ENCODE data around the gene SLC25A45. TPM values are rescaled to one million over a fixed set of nuclear protein-coding genes. Genes with fewer than 3 reads are reported as not detected.
A peak's percentile ranks its signal among the peaks of the same experiment; 100 is the strongest.

The SLC25A45 gene
- total RNA-seq, 2 donors from 2014 or later, result 16.4 to 18.8 TPM

GRCh38 chr11:65396769-65397745 lies 14.6 kb upstream of the SLC25A45 start:
- no peak for ATAC-seq (replicated peaks in 1 of 2)
- H3K27ac Mint-ChIP-seq, result no peak overlapping the region
- H3K4me3 Mint-ChIP-seq, result no peak overlapping the region
- H3K27me3 Mint-ChIP-seq (ENCODE audit: low read depth), result no peaks in the 10 kb centered on the region
- no peaks in the 10 kb centered on the region for H3K9me3 Mint-ChIP-seq
- H3K4me1 Mint-ChIP-seq (ENCODE audit: low read depth), result peaks cover under 1% of the 10 kb centered on the region
- DNase-seq, result no peak
- H3K36me3 Mint-ChIP-seq (ENCODE audit: insufficient read depth in 2 of 2), result peaks cover 3 to 4% of the 10 kb centered on the region in 2 donors

GRCh38 chr11:65395961-65396530 lies 13.6 kb upstream of the SLC25A45 start:
- no peak overlapping the region for H3K27ac Mint-ChIP-seq
- H3K4me1 Mint-ChIP-seq (ENCODE audit: low read depth), result no peaks in the 10 kb centered on the region
- no peak for DNase-seq
- no peaks in the 10 kb centered on the region for H3K9me3 Mint-ChIP-seq
- H3K36me3 Mint-ChIP-seq (ENCODE audit: insufficient read depth in 2 of 2), result peaks cover 3 to 4% of the 10 kb centered on the region in 2 donors
- H3K4me3 Mint-ChIP-seq, result no peak overlapping the region
- no peaks in the 10 kb centered on the region for H3K27me3 Mint-ChIP-seq (ENCODE audit: low read depth)
- ATAC-seq (replicated peaks in 1 of 2), result no peak

- Mint-ChIP-seq H3K27me3 (ENCODE audit: low read depth) (no peaks in the 10 kb centered on the region), H3K36me3 (ENCODE audit: insufficient read depth in 2 of 2) (peaks cover 3% of the 10 kb centered on the region in 2 donors), H3K9me3 (no peaks in the 10 kb centered on the region), H3K4me1 (ENCODE audit: low read depth) (peaks cover 10% of the 10 kb centered on the region), H3K4me3 (no peak overlapping the region), H3K27ac (no peak overlapping the region)
- DNase-seq, result no peak
- ATAC-seq (replicated peaks in 1 of 2), result no peak
These were observed 11.7 kb upstream of the SLC25A45 start for GRCh38 chr11:65394125-65394536.

- no peaks in the 10 kb centered on the region for H3K27me3 Mint-ChIP-seq (ENCODE audit: low read depth)
- no peaks in the 10 kb centered on the region for H3K9me3 Mint-ChIP-seq
- no peak for DNase-seq
- no peak overlapping the region for H3K4me3 Mint-ChIP-seq
- H3K36me3 Mint-ChIP-seq (ENCODE audit: insufficient read depth in 2 of 2), result peaks cover 3 to 4% of the 10 kb centered on the region in 2 donors
- no peak for ATAC-seq (replicated peaks in 1 of 2)
- H3K27ac Mint-ChIP-seq, result no peak overlapping the region
- peaks cover 15% of the 10 kb centered on the region for H3K4me1 Mint-ChIP-seq (ENCODE audit: low read depth)
These were observed 11.2 kb upstream of the SLC25A45 start for GRCh38 chr11:65393513-65394079.

- Mint-ChIP-seq H3K36me3 (ENCODE audit: insufficient read depth in 2 of 2) (peaks cover 3 to 4% of the 10 kb centered on the region in 2 donors), H3K27ac (no peak overlapping the region), H3K9me3 (no peaks in the 10 kb centered on the region), H3K4me1 (ENCODE audit: low read depth) (peaks cover 22% of the 10 kb centered on the region), H3K4me3 (no peak overlapping the region), H3K27me3 (ENCODE audit: low read depth) (no peaks in the 10 kb centered on the region)
- ATAC-seq (replicated peaks in 1 of 2) (no peak), DNase-seq (no peak)
These were observed 10.5 kb upstream of the SLC25A45 start for GRCh38 chr11:65392899-65393298.

GRCh38 chr11:65392186-65392829 lies 9.9 kb upstream of the SLC25A45 start:
- Mint-ChIP-seq H3K9me3 (no peaks in the 10 kb centered on the region), H3K4me3 (no peak overlapping the region), H3K36me3 (ENCODE audit: insufficient read depth in 2 of 2) (peaks cover 2 to 4% of the 10 kb centered on the region in 2 donors), H3K4me1 (ENCODE audit: low read depth) (peaks cover 26% of the 10 kb centered on the region), H3K27ac (no peak overlapping the region), H3K27me3 (ENCODE audit: low read depth) (no peaks in the 10 kb centered on the region)
- ATAC-seq (replicated peaks in 1 of 2), result no peak
- no peak for DNase-seq

GRCh38 chr11:65390996-65391395 lies 8.6 kb upstream of the SLC25A45 start:
- H3K36me3 Mint-ChIP-seq (ENCODE audit: insufficient read depth in 2 of 2), result peaks cover 0 to 4% of the 10 kb centered on the region in 2 donors
- H3K9me3 Mint-ChIP-seq, result no peaks in the 10 kb centered on the region
- ATAC-seq (replicated peaks in 1 of 2), result no peak
- peaks cover 34% of the 10 kb centered on the region for H3K4me1 Mint-ChIP-seq (ENCODE audit: low read depth)
- H3K4me3 Mint-ChIP-seq, result no peak overlapping the region
- H3K27me3 Mint-ChIP-seq (ENCODE audit: low read depth), result no peaks in the 10 kb centered on the region
- H3K27ac Mint-ChIP-seq, result no peak overlapping the region
- DNase-seq, result no peak

- Mint-ChIP-seq H3K4me1 (ENCODE audit: low read depth) (peaks cover 41% of the 10 kb centered on the region), H3K4me3 (peak overlapping the region in 1 of 2 donors; percentile 44)
These were observed 7.9 kb upstream of the SLC25A45 start for GRCh38 chr11:65390099-65390941.

GRCh38 chr11:65389294-65389980 lies 7.0 kb upstream of the SLC25A45 start:
- H3K4me1 Mint-ChIP-seq (ENCODE audit: low read depth), result peaks cover 50% of the 10 kb centered on the region
- H3K27ac Mint-ChIP-seq, result no peak overlapping the region
- DNase-seq, result no peak
- no peaks in the 10 kb centered on the region for H3K27me3 Mint-ChIP-seq (ENCODE audit: low read depth)
- peaks cover 0 to 4% of the 10 kb centered on the region in 2 donors for H3K36me3 Mint-ChIP-seq (ENCODE audit: insufficient read depth in 2 of 2)
- H3K4me3 Mint-ChIP-seq, result peak overlapping the region; percentile 52 to 71
- ATAC-seq (replicated peaks in 1 of 2), result no peak
- H3K9me3 Mint-ChIP-seq, result no peaks in the 10 kb centered on the region

More at GRCh38 chr11:65390099-65390941, 7.9 kb upstream of the SLC25A45 start:
- Mint-ChIP-seq H3K36me3 (ENCODE audit: insufficient read depth in 2 of 2) (peaks cover 0 to 4% of the 10 kb centered on the region in 2 donors), H3K27ac (no peak overlapping the region), H3K27me3 (ENCODE audit: low read depth) (no peaks in the 10 kb centered on the region), H3K9me3 (no peaks in the 10 kb centered on the region)
- ATAC-seq (replicated peaks in 1 of 2), result no peak
- no peak for DNase-seq

- Mint-ChIP-seq H3K4me1 (ENCODE audit: low read depth) (peaks cover 57% of the 10 kb centered on the region), H3K27me3 (ENCODE audit: low read depth) (no peaks in the 10 kb centered on the region), H3K36me3 (ENCODE audit: insufficient read depth in 2 of 2) (peaks cover 0 to 4% of the 10 kb centered on the region in 2 donors), H3K27ac (peak overlapping the region; percentile 4), H3K9me3 (no peaks in the 10 kb centered on the region), H3K4me3 (peak overlapping the region; percentile 52 to 71)
- DNase-seq (no peak), ATAC-seq (replicated peaks in 1 of 2) (no peak)
These were observed 6.3 kb upstream of the SLC25A45 start for GRCh38 chr11:65388731-65389130.

GRCh38 chr11:65386307-65387140 lies 4.1 kb upstream of the SLC25A45 start, which contains the start of gene FRMD8:
TSS of gene FRMD8 (plus strand) at chr11:65386637. CDS start at chr11:65387037, 400 bp downstream.
- Mint-ChIP-seq H3K27ac (peak within 1 kb of the TSS; percentile 85), H3K27me3 (ENCODE audit: low read depth) (no peaks in the 10 kb centered on the region)
- peak; percentile 88 to 97 for DNase-seq

More at GRCh38 chr11:65386307-65387140, 4.1 kb upstream of the SLC25A45 start, which contains the start of gene FRMD8:
- ATAC-seq (replicated peaks in 1 of 2), result peak; percentile 44 to 58
- Mint-ChIP-seq H3K4me1 (ENCODE audit: low read depth) (peaks cover 76% of the 10 kb centered on the region), H3K4me3 (peak within 1 kb of the TSS; percentile 84 to 97), H3K9me3 (no peaks in the 10 kb centered on the region), H3K36me3 (ENCODE audit: insufficient read depth in 2 of 2) (peaks cover 0 to 4% of the 10 kb centered on the region in 2 donors)
